Measurements from ENCODE around the gene MAP7. TPM values are rescaled to one million over a fixed set of nuclear protein-coding genes. Genes with fewer than 3 reads are reported as not detected.

The MAP7 gene
- total and polyA plus RNA-seq, 8 donors: 15.7 to 22.0 (median 17.3) TPM

GRCh38 chr6:136511926-136512325 lies 38.3 kb downstream of the MAP7 start:
- DNase-seq: no peak
- peak; percentile 33 for ATAC-seq

GRCh38 chr6:136511397-136511796 lies 38.8 kb downstream of the MAP7 start:
- TF ChIP-seq, protein P1, sequence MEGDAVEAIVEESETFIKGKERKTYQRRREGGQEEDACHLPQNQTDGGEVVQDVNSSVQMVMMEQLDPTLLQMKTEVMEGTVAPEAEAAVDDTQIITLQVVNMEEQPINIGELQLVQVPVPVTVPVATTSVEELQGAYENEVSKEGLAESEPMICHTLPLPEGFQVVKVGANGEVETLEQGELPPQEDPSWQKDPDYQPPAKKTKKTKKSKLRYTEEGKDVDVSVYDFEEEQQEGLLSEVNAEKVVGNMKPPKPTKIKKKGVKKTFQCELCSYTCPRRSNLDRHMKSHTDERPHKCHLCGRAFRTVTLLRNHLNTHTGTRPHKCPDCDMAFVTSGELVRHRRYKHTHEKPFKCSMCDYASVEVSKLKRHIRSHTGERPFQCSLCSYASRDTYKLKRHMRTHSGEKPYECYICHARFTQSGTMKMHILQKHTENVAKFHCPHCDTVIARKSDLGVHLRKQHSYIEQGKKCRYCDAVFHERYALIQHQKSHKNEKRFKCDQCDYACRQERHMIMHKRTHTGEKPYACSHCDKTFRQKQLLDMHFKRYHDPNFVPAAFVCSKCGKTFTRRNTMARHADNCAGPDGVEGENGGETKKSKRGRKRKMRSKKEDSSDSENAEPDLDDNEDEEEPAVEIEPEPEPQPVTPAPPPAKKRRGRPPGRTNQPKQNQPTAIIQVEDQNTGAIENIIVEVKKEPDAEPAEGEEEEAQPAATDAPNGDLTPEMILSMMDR (IDR thresholded peaks at IDR 0.05): no peak
- Histone ChIP-seq H3K9me3 (no peaks in the 10 kb centered on the region), H3K4me3 (no peak overlapping the region), H3K27ac (no peak overlapping the region), H3K4me1 (no peaks in the 10 kb centered on the region), H3K27me3 (no peaks in the 10 kb centered on the region), H3K36me3 (no peaks in the 10 kb centered on the region)
- ATAC-seq (no peak), DNase-seq (no peak)
- intact Hi-C loops (cut with DNase I): no loop called here

More at GRCh38 chr6:136511926-136512325, 38.3 kb downstream of the MAP7 start:
- intact Hi-C loops (cut with DNase I): no loop called here
- TF ChIP-seq, protein P1 (IDR thresholded peaks at IDR 0.05): no peak
- no peaks in the 10 kb centered on the region for H3K36me3 ChIP-seq
- H3K4me1 ChIP-seq: no peaks in the 10 kb centered on the region
- no peaks in the 10 kb centered on the region for H3K9me3 ChIP-seq
- no peak overlapping the region for H3K4me3 ChIP-seq
- H3K27ac ChIP-seq: no peak overlapping the region
- H3K27me3 ChIP-seq: no peaks in the 10 kb centered on the region

DNA sequence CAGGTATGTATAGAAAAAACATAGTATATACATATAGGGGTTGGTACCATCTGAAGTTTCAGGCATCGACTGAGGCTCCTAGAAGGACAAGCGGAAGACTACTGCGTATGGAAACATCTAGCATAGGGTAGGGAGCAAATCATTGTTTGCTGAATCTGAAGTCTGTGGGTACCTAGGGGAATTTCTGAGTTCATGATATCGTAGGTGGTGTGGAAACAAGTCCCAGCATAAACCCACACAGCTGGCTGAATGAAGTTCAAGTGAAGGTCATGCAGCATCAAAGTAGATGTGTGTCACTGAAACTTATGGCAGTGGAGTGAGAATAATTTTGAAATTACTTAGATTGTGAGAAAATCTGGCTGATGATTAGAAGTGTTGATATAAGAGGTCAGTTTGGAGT lies 39.4 kb downstream of the MAP7 start:
- Histone ChIP-seq H3K4me3 (no peak overlapping the region), H3K9me3 (no peaks in the 10 kb centered on the region), H3K27me3 (no peaks in the 10 kb centered on the region), H3K36me3 (no peaks in the 10 kb centered on the region), H3K27ac (no peak overlapping the region), H3K4me1 (no peaks in the 10 kb centered on the region)
- intact Hi-C loops (cut with DNase I): no loop called here
- ATAC-seq (no peak), DNase-seq (no peak)
- TF ChIP-seq, protein P1 (IDR thresholded peaks at IDR 0.05): no peak

DNA sequence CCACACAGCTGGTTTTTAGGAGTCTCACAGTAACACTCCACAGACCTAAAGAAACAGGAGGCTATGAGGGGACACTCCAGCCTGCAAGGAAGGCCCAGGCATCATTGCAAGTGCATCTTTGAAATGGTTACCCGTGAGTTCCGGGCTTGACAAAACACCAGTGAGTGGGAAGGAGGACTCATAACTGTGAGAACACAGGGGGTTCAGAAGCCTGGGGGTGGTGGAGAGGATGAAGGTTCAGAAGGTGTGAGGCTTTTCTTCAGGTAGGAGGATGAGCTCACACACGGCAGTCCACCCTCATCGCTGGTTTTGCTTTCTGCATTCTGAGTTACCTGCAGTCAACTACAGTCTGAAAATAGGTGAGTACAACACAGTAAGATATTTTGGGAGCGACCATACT lies 39.9 kb downstream of the MAP7 start:
- Histone ChIP-seq H3K36me3 (no peaks in the 10 kb centered on the region), H3K9me3 (no peaks in the 10 kb centered on the region), H3K4me3 (no peak overlapping the region), H3K27me3 (no peaks in the 10 kb centered on the region), H3K4me1 (no peaks in the 10 kb centered on the region), H3K27ac (no peak overlapping the region)
- DNase-seq (no peak), ATAC-seq (no peak)
- TF ChIP-seq, protein P1 (IDR thresholded peaks at IDR 0.05): no peak
- intact Hi-C loops (cut with DNase I): no loop called here

DNA sequence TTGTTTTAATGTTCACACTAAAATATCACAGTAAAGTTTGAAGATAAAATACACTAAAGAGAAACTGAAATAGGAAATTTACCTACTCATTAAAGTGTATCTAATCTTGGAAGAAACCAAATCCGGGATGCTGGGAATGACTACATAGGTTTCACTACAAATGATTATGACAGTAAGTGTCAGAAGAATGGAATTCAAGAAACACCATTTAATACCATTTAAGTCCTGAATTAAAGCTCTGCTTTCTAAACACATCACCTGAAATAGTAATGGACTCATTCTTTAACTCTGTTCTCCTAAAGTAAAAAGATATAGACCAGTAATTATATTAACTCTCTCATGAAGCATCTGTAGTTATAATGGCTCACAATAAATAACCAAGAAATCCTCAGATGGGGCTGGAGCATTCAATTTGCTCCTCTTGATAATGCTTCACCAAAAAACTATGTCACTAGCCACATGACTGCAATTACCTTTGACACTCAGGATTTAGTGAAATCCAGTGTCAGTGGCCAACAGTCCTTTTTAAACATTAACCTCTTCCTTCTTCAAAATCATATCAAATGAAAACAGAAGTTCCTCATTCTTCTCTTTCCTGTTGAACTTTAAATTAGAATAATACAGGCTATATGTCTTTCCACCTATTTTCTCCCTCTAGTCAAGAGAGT lies 41.4 kb downstream of the MAP7 start:
- H3K4me1 ChIP-seq: no peaks in the 10 kb centered on the region
- no peak for DNase-seq

More for the DNA sequence above, 41.4 kb downstream of the MAP7 start:
- no peaks in the 10 kb centered on the region for H3K9me3 ChIP-seq
- no peak for ATAC-seq
- intact Hi-C loops (cut with DNase I): no loop called here
- H3K27ac ChIP-seq: no peak overlapping the region
- H3K4me3 ChIP-seq: no peak overlapping the region
- H3K27me3 ChIP-seq: no peaks in the 10 kb centered on the region
- TF ChIP-seq, protein P1 (IDR thresholded peaks at IDR 0.05): no peak
- H3K36me3 ChIP-seq: no peaks in the 10 kb centered on the region
